K562 (cell line): ENCODE results near the gene SOHLH1. TPM values are rescaled to one million over a fixed set of nuclear protein-coding genes. Genes with fewer than 3 reads are reported as not detected.

Source experiments
- CXXC5 ChIP-seq: fragments of 250-450 bp; sonication (Bioruptor Pico); IDR thresholded peaks from 2 replicates; pipeline ENCODE4 v1.8.0; 2022; ENCODE audit warnings: inconsistent platforms, mild to moderate bottlenecking, moderate library complexity
- EWSR1 ChIP-seq: fragments of 450-650 bp; IDR thresholded peaks from 2 replicates; pipeline ENCODE4 v1.6.1; 2018; ENCODE audit warnings: borderline replicate concordance, mild to moderate bottlenecking, low read depth, moderate library complexity; ENCODE audit not compliant: partially characterized antibody
- FOSL1 ChIP-seq: fragments of 200-800 bp; sonication (Bioruptor generic); conservative IDR thresholded peaks from 2 replicates; pipeline ENCODE4 v1.6.1; 2016; ENCODE audit warnings: missing genetic modification characterization, missing compliant biosample characterization
- FOXP1 ChIP-seq: sonication (generic); formaldehyde crosslinking; IDR thresholded peaks from 2 replicates; pipeline ENCODE4 v1.8.0; 2022; ENCODE audit warnings: mild to moderate bottlenecking, missing genetic modification reagents
- HMGN3 ChIP-seq: IDR thresholded peaks from 2 replicates; pipeline ENCODE4 v1.6.1; 2011; ENCODE audit warnings: borderline replicate concordance, low read depth, mild to moderate bottlenecking, mixed read lengths, low read length; ENCODE audit not compliant: insufficient read length; ENCODE audit errors: extremely low read depth
- KLF16 ChIP-seq: IDR thresholded peaks from 2 replicates; pipeline ENCODE4 v1.6.1; 2016; ENCODE audit warnings: antibody characterized with exemption
- L3MBTL2 ChIP-seq: fragments of 450-650 bp; IDR thresholded peaks from 2 replicates; pipeline ENCODE4 v1.6.1; 2016; ENCODE audit warnings: mild to moderate bottlenecking, moderate library complexity
- RAD21 ChIP-seq, 2 experiments: fragments of 250-450 bp in 1 of 2; fragments of 450-650 bp in 1 of 2; sonication (Bioruptor Pico) in 1 of 2; formaldehyde crosslinking in 1 of 2; IDR thresholded peaks in 1 of 2; conservative IDR thresholded peaks in 1 of 2; 2 replicates each; pipeline versions ENCODE4 v1.4.0 to v1.8.0; 2020 to 2022; ENCODE audit warnings: mild to moderate bottlenecking in 2 of 2, moderate library complexity in 1 of 2
- SIN3B ChIP-seq: fragments of 450-650 bp; IDR thresholded peaks from 2 replicates; pipeline ENCODE4 v1.6.1; 2017; ENCODE audit warnings: low read depth, mild to moderate bottlenecking, moderate library complexity
- SMAD4 ChIP-seq: fragments of 250-450 bp; sonication (Bioruptor Pico); conservative IDR thresholded peaks from 2 replicates; pipeline ENCODE4 v1.8.0; 2021; ENCODE audit warnings: inconsistent platforms, mild to moderate bottlenecking, moderate library complexity
- SMC3 ChIP-seq: conservative IDR thresholded peaks from 2 replicates; pipeline ENCODE4 v1.6.1; 2011; ENCODE audit warnings: low read depth, low read length, improper control_type of control experiment; ENCODE audit not compliant: insufficient read depth
- TARDBP ChIP-seq: fragments of 450-650 bp; IDR thresholded peaks from 2 replicates; pipeline ENCODE4 v1.6.1; 2016
- TSC22D4 ChIP-seq: fragments of 450-650 bp; IDR thresholded peaks from 2 replicates; pipeline ENCODE4 v1.6.1; 2016; ENCODE audit warnings: missing genetic modification characterization, missing biosample characterization, control low read depth
- XRCC5 ChIP-seq: fragments of 200-400 bp; formaldehyde crosslinking; IDR thresholded peaks from 2 replicates; pipeline ENCODE4 v1.6.1; 2017; ENCODE audit warnings: low read depth, mild to moderate bottlenecking, low read length
- ZNF124 ChIP-seq: sonication (generic); formaldehyde crosslinking; IDR thresholded peaks from 2 replicates; pipeline ENCODE4 v1.8.1; 2022; ENCODE audit warnings: missing genetic modification reagents
- ZNF134 ChIP-seq: fragments of 250-450 bp; sonication (Bioruptor Pico); conservative IDR thresholded peaks from 2 replicates; pipeline ENCODE4 v1.4.0; 2020
- polyA plus RNA-seq, 8 experiments: library from polyadenylated mRNA; depleted of rRNA in 4 of 8; stranded (reverse) in 5 of 8; unstranded in 3 of 8; fragments of >200 nt; fragmentation: Nextera tagmentation in 2 of 8; fragmentation: Illumina TruSeq in 1 of 8; extraction: Ambion mirVana in 2 of 8; extraction: Trizol in 1 of 8; gene quantifications; 2 replicates each; pipeline versions ENCODE4 v1.2.1 to v1.2.3, GENCODE V29; 2011 to 2014; ENCODE audit warnings: inconsistent platforms in 1 of 8, missing spikeins in 1 of 8
- total RNA-seq, 7 experiments: library from RNA; depleted of rRNA in 6 of 7; stranded (reverse); fragments of >200 nt in 6 of 7; fragmentation: Illumina TruSeq in 2 of 7; extraction: Trizol in 2 of 7; gene quantifications; 2 replicates each; pipeline versions ENCODE4 v1.2.1 to v1.2.3, GENCODE V29; 2011 to 2021; ENCODE audit warnings: low replicate concordance in 1 of 7
- TF ChIP-seq, protein P1 (sequence below), 2 experiments: fragments of 450-650 bp; formaldehyde crosslinking in 1 of 2; IDR thresholded peaks; 2 replicates each; pipeline versions ENCODE4 v1.4.0 to v1.6.1; 2014 to 2020; ENCODE audit warnings: mild to moderate bottlenecking in 2 of 2, borderline replicate concordance in 1 of 2, low read depth in 1 of 2
- TF ChIP-seq, protein P2 (sequence below), 2 experiments: IDR thresholded peaks; 2 replicates each; pipeline ENCODE4 v1.6.1; 2011; ENCODE audit warnings: borderline replicate concordance in 1 of 2, control low read depth in 1 of 2, low read depth in 1 of 2, low read length in 1 of 2, mild to moderate bottlenecking in 1 of 2, mixed read lengths in 1 of 2, moderate library complexity in 1 of 2; ENCODE audit not compliant: insufficient read depth in 1 of 2, insufficient read length in 1 of 2, poor library complexity in 1 of 2, severe bottlenecking in 1 of 2; ENCODE audit errors: extremely low read depth in 1 of 2

The SOHLH1 gene
- total and polyA plus RNA-seq, 9 of the 15 experiments (the other 6 are each of a cell fraction or from before 2014, with no cell fraction given) = 0.17 to 0.41 (median 0.29) TPM; not detected in 6

DNA sequence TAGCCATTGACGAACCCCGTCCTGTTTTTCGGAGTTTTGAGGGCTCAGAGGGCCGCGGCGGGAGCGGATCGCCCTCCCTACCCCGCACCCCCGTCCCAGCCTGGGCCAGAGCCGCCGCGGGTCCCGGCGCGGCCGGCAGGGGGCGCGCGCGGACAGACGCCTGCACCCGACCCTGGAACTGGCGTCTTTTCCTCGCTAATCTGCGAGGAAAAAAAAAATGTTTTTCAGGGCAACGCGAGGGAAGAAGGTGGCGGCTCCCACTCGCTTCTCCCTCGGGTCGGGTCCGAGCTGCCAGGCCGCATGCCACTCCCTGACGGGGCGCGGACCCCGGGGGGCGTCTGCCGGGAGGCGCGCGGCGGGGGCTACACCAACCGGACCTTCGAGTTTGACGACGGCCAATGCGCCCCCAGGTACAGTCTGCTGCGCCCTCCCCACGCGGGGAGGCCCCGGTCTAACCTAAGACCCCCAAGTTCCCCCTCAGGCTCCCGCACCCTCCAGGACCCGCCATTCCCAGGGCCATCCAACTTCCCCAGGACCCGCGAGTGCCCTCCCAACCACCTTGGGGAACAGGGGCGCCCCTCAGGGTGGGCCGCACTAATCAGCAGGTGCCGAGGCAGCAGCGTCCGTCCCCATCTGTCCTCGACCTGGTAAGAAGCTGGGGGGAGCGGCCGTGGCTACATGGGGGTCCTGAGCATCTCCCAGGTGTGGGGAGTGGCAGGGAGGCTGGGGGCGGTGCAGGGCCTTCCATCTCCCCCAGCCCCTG, 2.9 kb upstream of the SOHLH1 start, which contains the start of gene KCNT1 (continued):
- TF ChIP-seq, protein P1, sequence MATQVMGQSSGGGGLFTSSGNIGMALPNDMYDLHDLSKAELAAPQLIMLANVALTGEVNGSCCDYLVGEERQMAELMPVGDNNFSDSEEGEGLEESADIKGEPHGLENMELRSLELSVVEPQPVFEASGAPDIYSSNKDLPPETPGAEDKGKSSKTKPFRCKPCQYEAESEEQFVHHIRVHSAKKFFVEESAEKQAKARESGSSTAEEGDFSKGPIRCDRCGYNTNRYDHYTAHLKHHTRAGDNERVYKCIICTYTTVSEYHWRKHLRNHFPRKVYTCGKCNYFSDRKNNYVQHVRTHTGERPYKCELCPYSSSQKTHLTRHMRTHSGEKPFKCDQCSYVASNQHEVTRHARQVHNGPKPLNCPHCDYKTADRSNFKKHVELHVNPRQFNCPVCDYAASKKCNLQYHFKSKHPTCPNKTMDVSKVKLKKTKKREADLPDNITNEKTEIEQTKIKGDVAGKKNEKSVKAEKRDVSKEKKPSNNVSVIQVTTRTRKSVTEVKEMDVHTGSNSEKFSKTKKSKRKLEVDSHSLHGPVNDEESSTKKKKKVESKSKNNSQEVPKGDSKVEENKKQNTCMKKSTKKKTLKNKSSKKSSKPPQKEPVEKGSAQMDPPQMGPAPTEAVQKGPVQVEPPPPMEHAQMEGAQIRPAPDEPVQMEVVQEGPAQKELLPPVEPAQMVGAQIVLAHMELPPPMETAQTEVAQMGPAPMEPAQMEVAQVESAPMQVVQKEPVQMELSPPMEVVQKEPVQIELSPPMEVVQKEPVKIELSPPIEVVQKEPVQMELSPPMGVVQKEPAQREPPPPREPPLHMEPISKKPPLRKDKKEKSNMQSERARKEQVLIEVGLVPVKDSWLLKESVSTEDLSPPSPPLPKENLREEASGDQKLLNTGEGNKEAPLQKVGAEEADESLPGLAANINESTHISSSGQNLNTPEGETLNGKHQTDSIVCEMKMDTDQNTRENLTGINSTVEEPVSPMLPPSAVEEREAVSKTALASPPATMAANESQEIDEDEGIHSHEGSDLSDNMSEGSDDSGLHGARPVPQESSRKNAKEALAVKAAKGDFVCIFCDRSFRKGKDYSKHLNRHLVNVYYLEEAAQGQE (IDR thresholded peaks at IDR 0.05; ENCODE audit: borderline replicate concordance) = peak; percentile 51; the same call in 1 of the 2 replicates
- TF ChIP-seq, protein P1 (CRISPR knock-in tag; IDR thresholded peaks at IDR 0.05; ENCODE audit: low read depth) = no peak
- 0 out of 2 replicates have a peak, but pooled peaks have one; percentile 31 for TF ChIP-seq SMAD4 (CRISPR knock-in tag)
- 0 out of 2 replicates have a peak, but pooled peaks have one; percentile 12 for TF ChIP-seq KLF16
- TF ChIP-seq ZNF134 (CRISPR knock-in tag) = peak; percentile 81
- no peak for TF ChIP-seq TSC22D4 (tag)
- no peak for TF ChIP-seq SIN3B
- no peak for TF ChIP-seq FOSL1
- TF ChIP-seq L3MBTL2 = peak; percentile 53; the same call in 1 of the 2 replicates
- TF ChIP-seq, protein P2, sequence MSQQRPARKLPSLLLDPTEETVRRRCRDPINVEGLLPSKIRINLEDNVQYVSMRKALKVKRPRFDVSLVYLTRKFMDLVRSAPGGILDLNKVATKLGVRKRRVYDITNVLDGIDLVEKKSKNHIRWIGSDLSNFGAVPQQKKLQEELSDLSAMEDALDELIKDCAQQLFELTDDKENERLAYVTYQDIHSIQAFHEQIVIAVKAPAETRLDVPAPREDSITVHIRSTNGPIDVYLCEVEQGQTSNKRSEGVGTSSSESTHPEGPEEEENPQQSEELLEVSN (IDR thresholded peaks at IDR 0.05; ENCODE audit: borderline replicate concordance in 1 of 2, extremely low read depth in 1 of 2, insufficient read depth in 1 of 2, insufficient read length in 1 of 2, low read depth in 1 of 2, low read length in 1 of 2, poor library complexity in 1 of 2, severe bottlenecking in 1 of 2) = peak in 1 of 2 experiments; percentile 41
- no peak for TF ChIP-seq ZNF124 (CRISPR knock-in tag)
- TF ChIP-seq RAD21 (CRISPR knock-in tag; conservative IDR thresholded peaks at IDR 0.05 in 1 of 2, IDR thresholded peaks at IDR 0.05 in 1 of 2) = peak; percentile 46 to 76
- TF ChIP-seq EWSR1 = no peak
- TF ChIP-seq HMGN3 = peak; percentile 11
- TF ChIP-seq TARDBP = 0 out of 2 replicates have a peak, but pooled peaks have one; percentile 27
- TF ChIP-seq XRCC5 = peak; percentile 84
- no peak for TF ChIP-seq FOXP1 (CRISPR knock-in tag)
- TF ChIP-seq SMC3 = peak; percentile 68
- TF ChIP-seq CXXC5 (CRISPR knock-in tag) = peak; percentile 55
